HepG2 (cell line): ENCODE data around the gene MTREX. TPM values are rescaled to one million over a fixed set of nuclear protein-coding genes. Genes with fewer than 3 reads are reported as not detected.

Experiments
- ATAC-seq: fragments of 200-7000 bp; cut with Tn5 transposase; 3 replicates; pipeline ENCODE4 v1.9.1; 2020; ENCODE audit warnings: mild to moderate bottlenecking, moderate library complexity
- BruUV-seq: library from RNA; stranded (reverse); fragments of 400-500 nt; replicated peaks from 2 replicates; lab custom pipeline; 2021; lab: Mats Ljungman, UMichigan
- CTCF ChIA-PET: fragments of 300-600 bp; formaldehyde crosslinking; extraction: SDS; loops from one replicate; lab custom pipeline; 2021; ENCODE audit warnings: low total read pairs, inconsistent platforms, low intra/inter-chr PET ratio; lab: Yijun Ruan, JAX
- POLR2A ChIA-PET: fragments of 350-600 bp; sonication (Branson Sonifier 250); formaldehyde crosslinking; loops from one replicate; lab custom pipeline; 2020; ENCODE audit warnings: antibody characterized with exemption, inconsistent platforms; lab: Yijun Ruan, JAX
- DNase-seq: peaks from one replicate; pipeline ENCODE4 v3.0.0-alpha.2; 2015; ENCODE audit warnings: low spot score
- FAIRE-seq: peaks from 3 replicates; lab custom pipeline; 2011; peaks lifted over from hg19 to GRCh38; lab: Jason Lieb, UNC
- H2AFZ ChIP-seq: one replicate; pipeline ENCODE4 v1.6.1; 2011; ENCODE audit warnings: low read length, inconsistent platforms
- H3K27ac ChIP-seq: fragments of 300-600 bp; 3 replicates; pipeline ENCODE4 v1.8.0; 2011; ENCODE audit warnings: mixed run types, mild to moderate bottlenecking, mixed read lengths, low read length, inconsistent platforms; ENCODE audit not compliant: insufficient read depth; ENCODE audit errors: extremely low read length
- H3K27me3 ChIP-seq, 2 experiments: fragments of 200-600 bp in 1 of 2; 2 replicates in 1 of 2; 3 replicates in 1 of 2; pipeline versions ENCODE4 v1.6.0 to v1.8.0; 2011; ENCODE audit warnings: low read length in 2 of 2, mild to moderate bottlenecking in 2 of 2, moderate library complexity in 2 of 2, inconsistent platforms in 1 of 2; ENCODE audit not compliant: insufficient read depth in 2 of 2, control insufficient read depth in 1 of 2
- H3K36me3 ChIP-seq, 2 experiments: fragments of 200-600 bp in 1 of 2; replicated peaks in 1 of 2; 2 replicates in 1 of 2; 3 replicates in 1 of 2; pipeline versions ENCODE4 v1.5.1 to v1.8.0; 2011; ENCODE audit warnings: low read length in 2 of 2, inconsistent platforms in 1 of 2; ENCODE audit not compliant: insufficient read depth in 2 of 2, control insufficient read depth in 1 of 2
- H3K4me1 ChIP-seq: 2 replicates; pipeline ENCODE4 v1.5.1; 2012; ENCODE audit warnings: low read length, inconsistent platforms; ENCODE audit not compliant: insufficient read depth
- H3K4me2 ChIP-seq: 2 replicates; pipeline ENCODE4 v1.6.0; 2011; ENCODE audit warnings: low read depth, low read length, inconsistent platforms
- H3K4me3 ChIP-seq, 3 experiments: fragments of 200-600 bp in 1 of 3; sonication (generic), shearing (Covaris generic) in 1 of 3; replicated peaks in 1 of 3; 2 replicates each; pipeline ENCODE4 v1.5.1; 2011 to 2016; ENCODE audit warnings: low read length in 3 of 3, inconsistent platforms in 2 of 3, low read depth in 2 of 3, mild to moderate bottlenecking in 2 of 3, control low read depth in 1 of 3, mixed read lengths in 1 of 3; ENCODE audit not compliant: insufficient read depth in 1 of 3
- H3K79me2 ChIP-seq: one replicate; pipeline ENCODE4 v1.6.1; 2011; ENCODE audit warnings: low read length, inconsistent platforms; ENCODE audit not compliant: insufficient read depth
- H3K9ac ChIP-seq: 2 replicates; pipeline ENCODE4 v1.6.0; 2011; ENCODE audit warnings: mild to moderate bottlenecking, low read depth, low read length, inconsistent platforms; ENCODE audit not compliant: insufficient read depth
- H3K9me3 ChIP-seq: 2 replicates; pipeline ENCODE4 v1.5.1; 2012; ENCODE audit warnings: mild to moderate bottlenecking, low read length
- H4K20me1 ChIP-seq: 2 replicates; pipeline ENCODE4 v1.6.0; 2011; ENCODE audit warnings: inconsistent platforms, mild to moderate bottlenecking, low read length, moderate library complexity; ENCODE audit not compliant: insufficient read depth
- FOXO1 ChIP-seq: sonication (generic); formaldehyde crosslinking; IDR thresholded peaks from 2 replicates; pipeline ENCODE4 v1.4.0; 2020; ENCODE audit warnings: missing genetic modification reagents
- GMEB2 ChIP-seq: IDR thresholded peaks from 2 replicates; pipeline ENCODE4 v1.6.1; 2016; ENCODE audit warnings: missing biosample characterization, missing genetic modification reagents, low read depth
- MAFF ChIP-seq: IDR thresholded peaks from 2 replicates; pipeline ENCODE4 v1.6.1; 2011; ENCODE audit warnings: low read depth, low read length, improper control_type of control experiment
- MAFK ChIP-seq, 2 experiments: IDR thresholded peaks in 1 of 2; conservative IDR thresholded peaks in 1 of 2; 2 replicates each; pipeline ENCODE4 v1.6.1; 2011; ENCODE audit warnings: improper control_type of control experiment in 2 of 2, low read length in 2 of 2
- ZFP82 ChIP-seq: sonication (generic); formaldehyde crosslinking; IDR thresholded peaks from 2 replicates; pipeline ENCODE4 v1.5.1; 2020; ENCODE audit warnings: mild to moderate bottlenecking, missing genetic modification reagents, borderline replicate concordance
- ZNF33A ChIP-seq: sonication (generic); formaldehyde crosslinking; IDR thresholded peaks from 2 replicates; pipeline ENCODE4 v1.5.1; 2020; ENCODE audit warnings: missing genetic modification reagents, mild to moderate bottlenecking, moderate library complexity, borderline replicate concordance
- ZNF33B ChIP-seq: sonication (generic); formaldehyde crosslinking; IDR thresholded peaks from 2 replicates; pipeline ENCODE4 v1.5.1; 2020; ENCODE audit warnings: mild to moderate bottlenecking, missing genetic modification reagents
- ZNF343 ChIP-seq: sonication (generic); formaldehyde crosslinking; IDR thresholded peaks from 2 replicates; pipeline ENCODE4 v1.4.0; 2020; ENCODE audit warnings: mild to moderate bottlenecking, missing genetic modification reagents
- ZNF44 ChIP-seq: sonication (generic); formaldehyde crosslinking; IDR thresholded peaks from 2 replicates; pipeline ENCODE4 v1.5.1; 2020; ENCODE audit warnings: mild to moderate bottlenecking, missing genetic modification reagents
- ZNF496 ChIP-seq: sonication (generic); formaldehyde crosslinking; IDR thresholded peaks from 2 replicates; pipeline ENCODE4 v1.8.1; 2023; ENCODE audit warnings: mild to moderate bottlenecking, moderate library complexity, missing genetic modification reagents; ENCODE audit not compliant: insufficient replicate concordance
- WGBS: methylation state at CpG from one replicate; pipeline ENCODE4 v1.1.6; 2017; ENCODE audit warnings: low lambda C conversion rate; 5-methylcytosine and 5-hydroxymethylcytosine counted together
- in situ Hi-C: cut with HindIII; loops from 2 replicates; pipeline ENCODE4 v1.10.0; 2017; ENCODE audit warnings: low pct_unique_long_range_greater_than_20kb; ENCODE audit not compliant: extremely low pct_ligation_motif_present
- intact Hi-C: fragments of 100-400 bp; cut with micrococcal nuclease; formaldehyde crosslinking; loops from one replicate; pipeline ENCODE4 v1.10.0; 2022; ENCODE audit not compliant: unreplicated experiment
- polyA plus RNA-seq, 8 experiments: library from polyadenylated mRNA; depleted of rRNA in 3 of 8; stranded (reverse) in 7 of 8; unstranded in 1 of 8; fragments of >200 nt; fragmentation: Illumina TruSeq in 4 of 8; extraction: Trizol in 4 of 8; gene quantifications; 2 replicates each; pipeline versions ENCODE4 v1.2.1 to v1.2.3, GENCODE V29; 2011 to 2016; ENCODE audit warnings: low read depth in 4 of 8, missing spikeins in 1 of 8, mixed read lengths in 1 of 8; ENCODE audit not compliant: insufficient read depth in 1 of 8
- total RNA-seq, 5 experiments: library from RNA; depleted of rRNA; stranded (reverse); fragments of >200 nt; fragmentation: Illumina TruSeq; extraction: Trizol; gene quantifications; 2 replicates each; pipeline ENCODE4 v1.2.3, GENCODE V29; 2016; ENCODE audit warnings: low read depth in 1 of 5

Gene MTREX
- total and polyA plus RNA-seq, 2 of the 13 experiments (the other 11 are each of a cell fraction or from before 2014, with no cell fraction given) = 16.4 to 91.5 TPM

- no peaks in the 10 kb centered on the region for H3K9me3 ChIP-seq
- BruUV-seq = no TSS peak
- DNase-seq (no peak), ATAC-seq (no peak), FAIRE-seq (no peak)
- peaks cover 7 to 57% of the 10 kb centered on the region in 2 experiments for H3K36me3 ChIP-seq
- no peaks in the 10 kb centered on the region for H3K27me3 ChIP-seq
- 0 out of 2 replicates have a peak, but pooled peaks cover 2% of the 10 kb centered on the region for H4K20me1 ChIP-seq
- peaks cover 36% of the 10 kb centered on the region for H3K79me2 ChIP-seq
- intact Hi-C loops = no loop called here
- in situ Hi-C loops = no loop called here
- no peak overlapping the region for H3K4me3 ChIP-seq
- ChIA-PET POLR2A (no interaction called here), CTCF (no interaction called here)
- TF ChIP-seq ZNF44 (no peak), ZFP82 (CRISPR knock-in tag) (no peak), MAFK (conservative IDR thresholded peaks at IDR 0.05 in 1 of 2, IDR thresholded peaks at IDR 0.05 in 1 of 2; ENCODE audit: low read length in 2 of 2) (peak; percentile 42 to 49; a peak in 2 of 4 replicates), FOXO1 (no peak), ZNF496 (CRISPR knock-in tag) (no peak), GMEB2 (CRISPR knock-in tag) (no peak), MAFF (0 out of 2 replicates have a peak, but pooled peaks have one; percentile 12)
- WGBS = 95% methylated on average over 1 of the region's 1 CpG
- no peak overlapping the region for H3K9ac ChIP-seq
- H3K27ac ChIP-seq = no peak overlapping the region
- H3K4me2 ChIP-seq = no peak overlapping the region
- H2AFZ ChIP-seq = no peak overlapping the region
- H3K4me1 ChIP-seq = no peaks in the 10 kb centered on the region
Measured at GRCh38 chr5:55333017-55333416, 25.2 kb downstream of the MTREX start.

- CTCF ChIA-PET = no interaction called here
- H3K27ac ChIP-seq = no peak overlapping the region
Measured at GRCh38 chr5:55333811-55334210, 26.0 kb downstream of the MTREX start.

More at GRCh38 chr5:55333811-55334210, 26.0 kb downstream of the MTREX start:
- Histone ChIP-seq H3K4me1 (no peaks in the 10 kb centered on the region), H2AFZ (no peak overlapping the region), H3K79me2 (peaks cover 39% of the 10 kb centered on the region), H3K9me3 (no peaks in the 10 kb centered on the region), H3K27me3 (no peaks in the 10 kb centered on the region), H3K9ac (no peak overlapping the region), H3K4me3 (no peak overlapping the region), H3K4me2 (no peak overlapping the region), H4K20me1 (0 out of 2 replicates have a peak, but pooled peaks cover 2% of the 10 kb centered on the region), H3K36me3 (peaks cover 7 to 58% of the 10 kb centered on the region in 2 experiments)
- in situ Hi-C loops = no loop called here
- BruUV-seq = no TSS peak
- TF ChIP-seq ZNF33B = no peak
- TF ChIP-seq ZNF33A = no peak
- no peak for TF ChIP-seq ZNF343 (CRISPR knock-in tag)
- 98% methylated on average over 2 of the region's 2 CpGs for WGBS
- ATAC-seq (no peak), FAIRE-seq (no peak), DNase-seq (no peak)
- POLR2A ChIA-PET = no interaction called here
- intact Hi-C loops = no loop called here
